H9 (cell line): Measurements from ENCODE around the gene ACTN1. TPM values are rescaled to one million over a fixed set of nuclear protein-coding genes. Genes with fewer than 3 reads are reported as not detected.

ENCODE experiments used
- DNase-seq: peaks from one replicate; pipeline ENCODE4 v3.0.0-alpha.2; 2017
- H2AFZ ChIP-seq: one replicate; pipeline ENCODE4 v1.6.1; 2013; ENCODE audit warnings: mild to moderate bottlenecking, low read length, control low read depth, moderate library complexity
- H2AK5ac ChIP-seq: 2 replicates; pipeline ENCODE4 v1.6.1; 2013; ENCODE audit warnings: low read length, control low read depth, mixed read lengths; ENCODE audit not compliant: insufficient read length
- H2BK120ac ChIP-seq: one replicate; pipeline ENCODE4 v1.6.1; 2013; ENCODE audit warnings: low read depth, mild to moderate bottlenecking, low read length, control low read depth, inconsistent platforms; ENCODE audit not compliant: poor library complexity, severe bottlenecking
- H2BK12ac ChIP-seq: 2 replicates; pipeline ENCODE4 v1.6.1; 2013; ENCODE audit warnings: low read length, control low read depth, mixed read lengths, low read depth; ENCODE audit not compliant: insufficient read length
- H2BK15ac ChIP-seq: 2 replicates; pipeline ENCODE4 v1.6.1; 2013; ENCODE audit warnings: low read depth, low read length, control low read depth
- H2BK20ac ChIP-seq: one replicate; pipeline ENCODE4 v1.6.1; 2013; ENCODE audit warnings: low read depth, mild to moderate bottlenecking, low read length, control low read depth, inconsistent platforms; ENCODE audit not compliant: poor library complexity, severe bottlenecking
- H2BK5ac ChIP-seq: 2 replicates; pipeline ENCODE4 v1.6.1; 2013; ENCODE audit warnings: low read length, control low read depth, mixed read lengths; ENCODE audit not compliant: insufficient read length
- H3K14ac ChIP-seq: 2 replicates; pipeline ENCODE4 v1.6.1; 2013; ENCODE audit warnings: low read length, control low read depth; ENCODE audit not compliant: insufficient read depth
- H3K18ac ChIP-seq: 2 replicates; pipeline ENCODE4 v1.6.1; 2013; ENCODE audit warnings: low read depth, mild to moderate bottlenecking, mixed read lengths, low read length, control low read depth; ENCODE audit not compliant: insufficient read length
- H3K23ac ChIP-seq: 2 replicates; pipeline ENCODE4 v1.6.1; 2013; ENCODE audit warnings: low read length, control low read depth, mixed read lengths, low read depth; ENCODE audit not compliant: insufficient read length
- H3K23me2 ChIP-seq: 2 replicates; pipeline ENCODE4 v1.6.1; 2013; ENCODE audit warnings: low read depth, mild to moderate bottlenecking, mixed read lengths, low read length, control low read depth; ENCODE audit not compliant: insufficient read length, poor library complexity, severe bottlenecking
- H3K27ac ChIP-seq: 2 replicates; pipeline ENCODE4 v1.5.1; 2013; ENCODE audit warnings: low read length, control low read depth, mixed read lengths, low read depth; ENCODE audit not compliant: insufficient read length
- H3K27me3 ChIP-seq: 2 replicates; pipeline ENCODE4 v1.6.1; 2013; ENCODE audit warnings: low read length, control low read depth, inconsistent platforms; ENCODE audit not compliant: insufficient read depth
- H3K4ac ChIP-seq: 2 replicates; pipeline ENCODE4 v1.6.1; 2013; ENCODE audit warnings: low read depth, mild to moderate bottlenecking, control low read depth, inconsistent platforms, low read length, moderate library complexity
- H3K4me1 ChIP-seq: 2 replicates; pipeline ENCODE4 v1.6.1; 2013; ENCODE audit warnings: low read length, control low read depth, inconsistent platforms; ENCODE audit not compliant: insufficient read depth
- H3K4me2 ChIP-seq: 2 replicates; pipeline ENCODE4 v1.6.1; 2013; ENCODE audit warnings: low read length, control low read depth, mixed read lengths; ENCODE audit not compliant: insufficient read length, insufficient read depth
- H3K56ac ChIP-seq: 2 replicates; pipeline ENCODE4 v1.6.1; 2013; ENCODE audit warnings: low read depth, mild to moderate bottlenecking, mixed read lengths, low read length, control low read depth; ENCODE audit not compliant: insufficient read length
- H3K79me1 ChIP-seq: 2 replicates; pipeline ENCODE4 v1.6.1; 2013; ENCODE audit warnings: low read depth, mild to moderate bottlenecking, moderate library complexity, low read length, control low read depth, inconsistent platforms; ENCODE audit not compliant: insufficient read depth, poor library complexity, severe bottlenecking
- H3K79me2 ChIP-seq: 2 replicates; pipeline ENCODE4 v1.6.1; 2013; ENCODE audit warnings: low read length, control low read depth, inconsistent platforms; ENCODE audit not compliant: insufficient read depth
- H3K9ac ChIP-seq: 2 replicates; pipeline ENCODE4 v1.6.1; 2013; ENCODE audit warnings: low read length, control low read depth, mixed read lengths; ENCODE audit not compliant: insufficient read length; ENCODE audit errors: extremely low read depth
- H3K9me3 ChIP-seq: one replicate; pipeline ENCODE4 v1.6.1; 2013; ENCODE audit warnings: low read depth, low read length, inconsistent platforms; ENCODE audit not compliant: control insufficient read depth
- H3T11ph ChIP-seq: one replicate; pipeline ENCODE4 v1.6.1; 2013; ENCODE audit warnings: mild to moderate bottlenecking, low read length, control low read depth, inconsistent platforms
- H4K20me1 ChIP-seq: one replicate; pipeline ENCODE4 v1.6.1; 2013; ENCODE audit not compliant: control insufficient read depth, insufficient read length, insufficient read depth
- H4K5ac ChIP-seq: 2 replicates; pipeline ENCODE4 v1.6.1; 2013; ENCODE audit warnings: low read depth, mild to moderate bottlenecking, mixed read lengths, low read length, control low read depth; ENCODE audit not compliant: insufficient read length
- H4K8ac ChIP-seq: replicated peaks from 2 replicates; pipeline ENCODE4 v1.6.1; 2013; ENCODE audit warnings: low read length, control low read depth, mixed read lengths, low read depth; ENCODE audit not compliant: insufficient read length
- H4K91ac ChIP-seq: 2 replicates; pipeline ENCODE4 v1.6.1; 2013; ENCODE audit warnings: low read depth, mild to moderate bottlenecking, moderate library complexity, mixed read lengths, low read length, control low read depth; ENCODE audit not compliant: insufficient read length
- H3K27ac Mint-ChIP-seq, 3 experiments: 2 replicates in 2 of 3; 3 replicates in 1 of 3; pipeline ENCODE4 v1.8.0; 2020 to 2021; ENCODE audit warnings: mixed read lengths in 3 of 3, mild to moderate bottlenecking in 1 of 3, moderate library complexity in 1 of 3
- H3K27me3 Mint-ChIP-seq: 2 replicates; pipeline ENCODE4 v1.8.0; 2021; ENCODE audit warnings: low read depth, mild to moderate bottlenecking, moderate library complexity, mixed read lengths
- H3K36me3 Mint-ChIP-seq, 3 experiments: 2 replicates in 2 of 3; 3 replicates in 1 of 3; pipeline ENCODE4 v1.8.0; 2020 to 2021; ENCODE audit warnings: low read depth in 3 of 3, mixed read lengths in 3 of 3; ENCODE audit not compliant: insufficient read depth in 1 of 3
- H3K4me1 Mint-ChIP-seq, 2 experiments: 2 replicates each; pipeline ENCODE4 v1.8.0; 2020; ENCODE audit warnings: mixed read lengths in 2 of 2
- H3K4me3 Mint-ChIP-seq, 2 experiments: 2 replicates in 1 of 2; 3 replicates in 1 of 2; pipeline ENCODE4 v1.8.0; 2020 to 2021; ENCODE audit warnings: mild to moderate bottlenecking in 2 of 2, mixed read lengths in 2 of 2, moderate library complexity in 1 of 2
- H3K9me3 Mint-ChIP-seq, 2 experiments: 2 replicates in 1 of 2; 3 replicates in 1 of 2; pipeline ENCODE4 v1.8.0; 2020; ENCODE audit warnings: mild to moderate bottlenecking in 2 of 2, mixed read lengths in 2 of 2, moderate library complexity in 1 of 2
- CTCF ChIP-seq: fragments of 200-600 bp; sonication (generic); conservative IDR thresholded peaks from 3 replicates; pipeline ENCODE4 v1.8.0; 2021; ENCODE audit warnings: antibody characterized with exemption, mild to moderate bottlenecking
- total RNA-seq: library from RNA; stranded (reverse); gene quantifications from 2 replicates; pipeline ENCODE4 v1.2.1, GENCODE V29; 2021

ACTN1 gene
- total RNA-seq, 1 experiment from 2014 or later: 219 TPM

GRCh38 chr14:68866991-68867533 is 112.0 kb downstream of the ACTN1 start:
- Histone ChIP-seq H2AFZ (no peak overlapping the region), H3K23ac (no peak overlapping the region)
- peaks cover 2% of the 10 kb centered on the region; the same call in 1 of the 2 replicates for H3K27me3 Mint-ChIP-seq

More at GRCh38 chr14:68866991-68867533, 112.0 kb downstream of the ACTN1 start:
- Histone ChIP-seq H2BK120ac (no peak overlapping the region), H2BK5ac (no peak overlapping the region), H3K14ac (no peak overlapping the region), H3T11ph (no peak overlapping the region), H2BK12ac (no peak overlapping the region), H3K9me3 (no peaks in the 10 kb centered on the region), H4K8ac (no peak overlapping the region), H2AK5ac (no peak overlapping the region), H3K27ac (no peak overlapping the region), H3K4me1 (no peaks in the 10 kb centered on the region), H4K20me1 (no peaks in the 10 kb centered on the region), H3K27me3 (no peaks in the 10 kb centered on the region), H2BK20ac (no peak overlapping the region), H3K79me2 (no peaks in the 10 kb centered on the region), H3K4me2 (no peak overlapping the region), H3K23me2 (no peaks in the 10 kb centered on the region), H4K5ac (no peak overlapping the region), H3K4ac (no peak overlapping the region), H3K9ac (no peak overlapping the region), H3K56ac (no peak overlapping the region), H4K91ac (no peak overlapping the region), H3K79me1 (no peaks in the 10 kb centered on the region), H2BK15ac (no peak overlapping the region), H3K18ac (no peak overlapping the region)
- Mint-ChIP-seq H3K36me3 (peaks cover 6 to 20% (median 19%) of the 10 kb centered on the region in 3 experiments), H3K4me1 (peaks cover 2 to 5% of the 10 kb centered on the region in 2 experiments; a peak in 3 of 4 replicates), H3K27ac (no peak overlapping the region), H3K9me3 (peaks cover 9 to 11% of the 10 kb centered on the region in 2 experiments), H3K4me3 (no peak overlapping the region)
- no peak for TF ChIP-seq CTCF
- DNase-seq: no peak
